GM18498 (cell line): ENCODE measurements around the gene CES2.
"Not testable (repeated sequence)": the region's sequence is repeated elsewhere in the genome, so short reads cannot be mapped to it uniquely, and the experiment has no call there.

Source experiments
- ATAC-seq: cut with Tn5 transposase; IDR thresholded peaks from one replicate; pipeline ENCODE4 v1.9.1; 2021; ENCODE audit warnings: mild to moderate bottlenecking, moderate library complexity; ENCODE audit not compliant: unreplicated experiment

CES2 gene

DNA sequence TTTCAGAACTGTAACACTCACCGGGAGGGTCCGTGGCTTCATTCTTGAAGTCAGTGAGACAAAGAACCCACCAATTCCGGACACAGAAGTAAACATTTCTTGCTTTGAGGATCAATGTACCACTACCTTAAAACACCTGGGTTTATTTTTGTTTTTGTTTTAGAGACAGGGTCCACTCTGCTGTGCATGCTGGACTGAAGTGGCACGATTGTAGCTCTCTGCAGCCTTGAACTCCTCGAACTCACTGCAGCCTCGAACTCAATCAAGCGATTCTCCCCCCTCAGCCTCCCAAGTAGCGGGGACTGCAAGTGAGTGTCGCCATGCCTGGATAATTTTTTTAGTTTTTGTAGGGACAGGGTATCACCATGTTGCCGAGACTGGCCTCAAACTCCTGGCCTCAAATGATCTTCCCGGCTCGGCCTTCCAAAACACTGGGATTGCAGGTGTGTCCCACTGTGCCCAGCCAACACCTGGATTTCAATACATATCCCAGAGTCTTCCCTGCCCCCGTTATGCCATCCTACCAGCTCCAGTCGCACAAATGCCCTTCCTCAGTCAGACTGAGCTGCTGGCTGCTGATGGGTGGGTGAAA is 40.1 kb downstream of the CES2 start:
- ATAC-seq, result no peak

DNA sequence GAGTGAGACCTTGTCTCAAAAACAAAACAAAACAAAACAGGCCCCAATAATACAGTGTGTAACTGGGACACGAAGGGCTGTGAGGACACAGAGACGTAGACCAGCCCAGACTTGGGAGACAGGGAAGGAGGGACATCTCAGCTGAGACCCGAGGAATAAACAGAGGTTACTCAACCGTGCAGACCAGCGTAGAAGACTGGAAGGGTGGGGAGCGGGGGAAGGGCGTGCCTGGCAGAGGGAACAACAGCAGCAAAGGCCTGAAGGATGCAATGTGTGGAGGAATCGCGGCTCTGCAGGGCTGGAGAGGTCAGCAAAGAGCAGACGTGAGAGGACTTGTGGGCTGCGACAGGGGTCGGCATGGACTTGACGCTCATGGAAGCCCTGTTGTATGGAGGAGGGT is 41.4 kb downstream of the CES2 start:
- no peak for ATAC-seq

DNA sequence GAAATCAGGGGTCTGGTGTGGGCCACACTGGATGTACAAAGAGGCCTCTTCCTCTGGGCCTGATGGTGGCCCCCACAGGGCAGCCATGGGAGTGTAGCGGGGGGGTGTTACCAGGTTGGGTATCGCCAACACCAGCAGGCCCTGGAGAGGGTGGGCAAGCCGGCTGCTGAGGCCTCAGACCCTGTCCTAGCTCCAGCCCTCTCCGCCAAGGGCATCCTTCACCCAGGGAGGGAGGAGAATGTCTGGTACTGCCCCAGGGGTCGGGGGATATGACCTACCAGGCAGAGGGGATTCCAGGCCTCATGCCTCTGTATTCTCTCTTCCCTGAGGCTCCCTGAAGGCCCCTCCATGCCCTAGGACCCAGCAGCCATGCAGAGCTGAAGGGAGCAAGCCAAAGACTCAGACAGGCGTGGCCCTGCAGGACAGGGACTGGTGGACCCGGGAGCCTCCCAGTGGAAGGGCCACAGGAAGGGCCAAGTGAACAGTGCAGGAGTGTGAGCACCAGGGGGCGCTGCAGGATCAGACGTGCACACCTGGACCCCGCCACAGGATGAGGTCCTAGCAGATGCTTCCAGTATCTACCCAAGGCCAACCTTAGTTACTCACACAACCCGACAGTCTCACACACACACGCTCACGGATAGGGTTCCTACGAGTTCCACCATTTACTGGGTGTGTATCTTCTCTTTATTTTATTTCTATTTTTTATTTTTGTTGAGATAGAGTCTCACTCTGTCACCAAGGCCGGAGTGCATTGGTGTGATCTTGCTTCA is 42.2 kb downstream of the CES2 start:
- no peak for ATAC-seq

DNA sequence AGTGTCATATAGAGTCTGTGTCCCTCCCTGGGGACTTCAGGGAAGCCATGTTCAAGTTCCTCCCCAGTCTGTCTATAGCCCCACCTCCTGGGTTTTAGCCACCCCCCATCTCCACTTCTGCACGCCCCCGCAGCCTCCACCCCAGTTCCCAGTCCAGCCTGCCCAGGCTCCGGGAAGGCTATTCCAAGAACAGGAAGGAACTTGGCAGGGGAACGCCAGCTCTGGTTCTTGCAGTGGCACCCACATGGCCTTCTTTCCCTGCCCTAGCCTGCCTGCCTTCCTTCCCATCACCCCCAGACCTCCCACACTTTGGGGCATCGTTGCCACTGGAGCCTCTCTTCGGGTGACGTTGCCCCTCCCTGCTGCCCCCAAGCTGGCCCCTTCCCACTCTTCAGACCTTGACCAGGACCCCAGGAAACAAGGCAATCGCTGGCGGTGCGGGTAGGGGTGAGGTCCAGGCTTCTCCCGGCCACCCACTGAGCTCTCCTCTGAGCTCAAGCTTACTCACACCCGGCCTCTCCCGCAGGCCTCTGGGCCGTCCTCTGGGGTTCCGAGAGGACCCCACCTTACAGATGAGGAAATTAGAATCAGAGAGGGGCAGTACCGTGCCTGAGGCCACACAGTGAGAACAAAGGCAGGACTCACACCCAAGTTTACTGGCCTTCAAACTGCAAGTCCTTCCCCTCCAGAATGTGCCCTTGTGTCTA is 43.8 kb downstream of the CES2 start:
- no peak for ATAC-seq

DNA sequence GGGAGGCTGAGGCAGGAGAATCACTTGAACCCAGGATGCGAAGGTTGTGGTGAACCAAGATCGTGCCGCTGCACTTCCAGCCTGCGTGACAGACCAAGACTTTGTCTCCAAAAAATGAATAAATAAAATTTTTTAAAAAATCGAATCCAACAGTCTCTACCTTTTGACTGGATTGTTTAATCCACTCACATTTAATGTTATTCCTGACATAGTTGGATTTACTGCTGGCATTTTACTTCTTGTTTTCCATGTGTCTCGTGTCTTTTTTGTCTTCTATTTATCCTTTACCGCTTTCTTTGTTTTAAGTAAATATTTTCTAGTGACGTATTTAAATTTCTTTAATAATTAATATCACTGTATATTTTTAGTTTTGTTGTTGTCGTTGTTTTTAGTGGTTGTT is 47.7 kb downstream of the CES2 start:
- ATAC-seq, result no peak

DNA sequence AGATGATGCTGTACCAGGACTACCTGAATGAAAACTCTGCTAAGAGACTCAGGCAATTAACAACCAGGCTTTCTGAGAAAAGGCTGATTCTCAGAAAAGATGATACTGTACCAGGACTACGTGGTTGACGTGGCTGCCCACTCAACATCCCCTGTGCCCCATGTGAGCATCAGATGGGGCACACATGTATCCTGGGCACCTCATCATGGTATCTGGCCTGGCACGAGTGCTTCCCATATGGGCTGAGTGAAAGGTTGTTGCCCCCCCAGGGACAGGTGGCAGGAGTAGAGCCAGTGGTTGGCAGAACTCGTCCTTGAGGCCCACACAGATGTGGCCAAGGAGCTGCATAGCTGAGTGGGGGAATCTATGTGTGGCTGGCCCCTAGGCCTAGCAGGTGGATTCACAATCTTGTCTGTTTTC is 49.6 kb downstream of the CES2 start:
- ATAC-seq, result no peak

DNA sequence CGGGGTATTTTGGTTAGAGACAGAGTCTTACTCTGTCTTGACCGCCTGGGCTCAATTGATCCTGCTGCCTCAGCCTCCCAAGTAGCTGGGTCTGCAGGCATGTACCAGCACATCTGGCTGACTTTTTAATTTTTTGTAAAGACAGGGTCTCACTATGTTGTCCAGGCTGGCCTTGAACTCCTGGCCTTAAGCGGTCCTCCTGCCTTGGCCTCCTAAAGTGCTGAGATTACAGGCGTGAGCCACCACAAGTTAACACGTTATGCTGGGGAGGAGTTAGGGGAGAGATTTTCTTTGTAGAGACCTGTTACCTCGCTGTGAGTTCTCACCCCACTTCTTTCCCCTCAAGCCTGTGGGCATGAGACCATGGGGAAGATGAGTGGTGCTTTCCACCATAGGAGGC is 51.2 kb downstream of the CES2 start:
- no peak for ATAC-seq

DNA sequence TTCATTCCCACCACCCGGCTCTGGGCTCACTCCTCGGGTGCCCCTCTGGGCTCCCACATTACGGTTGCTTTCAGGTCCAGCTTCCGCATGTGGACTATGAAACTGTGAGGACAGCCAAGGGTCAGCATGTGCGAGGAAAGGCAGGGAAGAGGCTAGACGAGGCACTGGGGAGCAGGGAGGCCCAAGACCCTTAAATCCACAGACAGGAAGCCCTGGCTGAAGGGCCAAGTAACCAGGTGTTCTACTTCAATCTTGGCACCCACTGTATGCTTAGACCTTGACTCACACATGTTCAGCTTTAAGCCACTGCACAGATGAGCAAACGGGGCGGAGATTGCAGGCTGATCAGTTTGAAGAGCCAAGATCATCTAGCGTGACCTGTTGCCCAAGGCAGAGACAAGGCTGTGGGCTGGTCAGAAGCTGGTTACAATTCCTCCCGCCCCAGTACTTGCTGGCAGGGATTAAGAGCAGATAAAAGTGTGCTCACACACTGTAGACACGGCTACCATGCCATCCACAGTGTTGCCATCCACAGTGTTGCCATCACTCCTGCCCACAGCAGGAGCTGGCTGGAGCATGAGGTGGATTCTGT is 53.0 kb downstream of the CES2 start, which contains the start of gene CES4A:
Gene CES4A (plus strand): TSS at position 393 of the 592 bp plus-strand sequence. CDS start 184 bp downstream, at position 577.
- ATAC-seq, result no peak

DNA sequence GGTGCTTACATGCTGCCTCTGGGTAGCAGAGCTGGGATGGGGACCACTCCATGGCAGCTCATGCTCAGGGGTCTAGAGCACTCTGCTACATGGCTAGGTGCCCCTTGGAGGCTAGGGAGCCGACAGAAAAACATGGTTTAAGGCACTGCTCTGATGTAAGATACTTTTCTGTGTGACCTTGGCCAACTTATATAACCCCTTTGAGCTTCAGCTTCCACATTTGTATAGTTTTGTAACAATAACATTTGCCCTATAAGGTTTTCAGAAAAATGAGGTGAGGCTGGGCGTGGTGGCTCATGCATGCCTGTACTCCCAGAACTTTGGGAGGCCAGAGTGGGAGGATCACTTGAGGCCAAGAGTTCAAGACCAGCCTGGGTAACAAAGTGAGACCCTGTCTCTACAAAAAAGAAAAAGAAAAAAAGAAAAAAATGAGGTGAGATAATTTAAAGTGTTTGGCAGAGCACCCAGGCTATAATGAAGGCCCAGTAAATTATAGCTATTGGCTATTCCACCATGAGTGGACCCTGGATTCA is 56.3 kb downstream of the CES2 start:
- ATAC-seq, result no peak

DNA sequence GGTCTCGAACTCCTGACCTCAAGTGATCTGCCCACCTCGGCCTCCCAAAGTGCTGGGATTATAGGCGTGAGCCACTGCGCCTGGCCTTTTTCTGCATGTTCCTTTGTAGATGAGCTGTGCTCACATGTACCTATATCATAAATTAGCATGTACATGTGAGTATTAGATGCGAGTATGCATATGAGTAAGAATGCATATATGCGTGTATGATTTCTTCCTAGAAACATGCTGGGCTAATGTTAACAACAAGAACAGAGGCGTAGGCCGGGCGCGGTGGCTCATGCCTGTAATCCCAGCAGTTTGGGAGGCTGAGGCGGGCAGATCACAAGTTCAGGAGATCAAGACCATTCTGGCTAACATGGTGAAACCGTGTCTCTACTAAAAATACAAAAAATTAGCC is 58.2 kb downstream of the CES2 start:
- not testable (repeated sequence) for ATAC-seq
